ENCODE data around the gene USP26.
"Not testable (repeated sequence)": the region's sequence is repeated elsewhere in the genome, so short reads cannot be mapped to it uniquely, and the experiment has no call there.

The USP26 gene, protein sequence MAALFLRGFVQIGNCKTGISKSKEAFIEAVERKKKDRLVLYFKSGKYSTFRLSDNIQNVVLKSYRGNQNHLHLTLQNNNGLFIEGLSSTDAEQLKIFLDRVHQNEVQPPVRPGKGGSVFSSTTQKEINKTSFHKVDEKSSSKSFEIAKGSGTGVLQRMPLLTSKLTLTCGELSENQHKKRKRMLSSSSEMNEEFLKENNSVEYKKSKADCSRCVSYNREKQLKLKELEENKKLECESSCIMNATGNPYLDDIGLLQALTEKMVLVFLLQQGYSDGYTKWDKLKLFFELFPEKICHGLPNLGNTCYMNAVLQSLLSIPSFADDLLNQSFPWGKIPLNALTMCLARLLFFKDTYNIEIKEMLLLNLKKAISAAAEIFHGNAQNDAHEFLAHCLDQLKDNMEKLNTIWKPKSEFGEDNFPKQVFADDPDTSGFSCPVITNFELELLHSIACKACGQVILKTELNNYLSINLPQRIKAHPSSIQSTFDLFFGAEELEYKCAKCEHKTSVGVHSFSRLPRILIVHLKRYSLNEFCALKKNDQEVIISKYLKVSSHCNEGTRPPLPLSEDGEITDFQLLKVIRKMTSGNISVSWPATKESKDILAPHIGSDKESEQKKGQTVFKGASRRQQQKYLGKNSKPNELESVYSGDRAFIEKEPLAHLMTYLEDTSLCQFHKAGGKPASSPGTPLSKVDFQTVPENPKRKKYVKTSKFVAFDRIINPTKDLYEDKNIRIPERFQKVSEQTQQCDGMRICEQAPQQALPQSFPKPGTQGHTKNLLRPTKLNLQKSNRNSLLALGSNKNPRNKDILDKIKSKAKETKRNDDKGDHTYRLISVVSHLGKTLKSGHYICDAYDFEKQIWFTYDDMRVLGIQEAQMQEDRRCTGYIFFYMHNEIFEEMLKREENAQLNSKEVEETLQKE

DNA sequence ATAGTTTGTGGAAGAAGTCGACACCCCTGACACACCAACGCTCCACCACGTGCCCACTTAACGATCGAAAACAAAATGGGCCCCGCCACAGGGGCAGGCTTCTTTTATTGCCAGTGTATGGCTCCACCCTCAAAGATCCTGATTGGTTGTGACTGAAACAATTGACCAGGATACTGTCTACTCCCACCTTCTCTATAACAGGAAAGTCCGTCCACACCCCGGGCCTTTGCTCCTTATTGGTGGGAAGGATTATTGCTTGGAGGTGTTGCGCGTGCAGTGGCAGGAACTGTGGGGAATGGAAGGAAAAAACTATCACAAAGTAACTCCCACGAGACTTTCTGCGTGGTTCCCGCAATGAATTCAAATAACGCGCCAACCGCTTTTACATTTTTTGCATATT is at the start of gene USP26:
Gene USP26, minus strand, starts transcription at position 79 of the 400 bp plus-strand sequence. CDS start 68,889 bp downstream, outside the sequence.
- no peak for DNase-seq

DNA sequence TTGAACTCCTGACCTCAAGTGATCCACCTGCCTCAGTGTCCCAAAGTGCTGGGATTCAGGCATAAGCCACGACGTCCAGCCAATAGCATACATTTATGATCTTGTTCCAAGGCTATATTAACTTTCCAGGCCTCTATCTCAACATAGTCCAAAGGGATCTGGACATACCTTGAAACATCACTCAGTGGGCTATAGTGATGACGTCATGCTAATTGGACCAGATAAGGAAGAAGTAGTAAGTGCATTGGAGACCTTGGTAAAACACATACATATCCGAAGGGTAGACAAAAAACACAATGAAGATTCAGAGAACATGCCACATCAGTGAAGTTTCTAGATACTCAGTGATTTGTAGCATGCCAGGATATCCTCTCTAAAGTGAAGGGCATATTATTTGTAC is 37.4 kb upstream of the USP26 start:
- DNase-seq: no peak

DNA sequence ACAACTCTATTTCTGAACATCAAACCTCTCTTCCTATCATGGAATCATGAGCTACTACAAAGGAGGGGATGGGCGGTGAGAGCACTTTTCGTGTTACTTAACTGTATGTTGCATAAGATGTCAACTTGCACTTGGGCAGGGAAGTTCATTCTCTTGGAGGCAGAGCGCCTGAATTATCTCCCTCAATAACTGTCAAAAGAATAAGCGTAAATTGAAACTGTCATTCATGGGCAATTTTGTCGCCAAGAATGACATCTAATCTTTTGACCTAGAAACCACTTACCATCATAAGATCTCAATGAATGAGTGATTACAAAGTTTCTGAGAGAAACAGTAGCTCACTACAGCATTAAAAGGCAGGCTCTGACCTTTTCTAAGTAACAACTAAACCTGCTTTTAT is 23.5 kb upstream of the USP26 start:
- no peak for DNase-seq

DNA sequence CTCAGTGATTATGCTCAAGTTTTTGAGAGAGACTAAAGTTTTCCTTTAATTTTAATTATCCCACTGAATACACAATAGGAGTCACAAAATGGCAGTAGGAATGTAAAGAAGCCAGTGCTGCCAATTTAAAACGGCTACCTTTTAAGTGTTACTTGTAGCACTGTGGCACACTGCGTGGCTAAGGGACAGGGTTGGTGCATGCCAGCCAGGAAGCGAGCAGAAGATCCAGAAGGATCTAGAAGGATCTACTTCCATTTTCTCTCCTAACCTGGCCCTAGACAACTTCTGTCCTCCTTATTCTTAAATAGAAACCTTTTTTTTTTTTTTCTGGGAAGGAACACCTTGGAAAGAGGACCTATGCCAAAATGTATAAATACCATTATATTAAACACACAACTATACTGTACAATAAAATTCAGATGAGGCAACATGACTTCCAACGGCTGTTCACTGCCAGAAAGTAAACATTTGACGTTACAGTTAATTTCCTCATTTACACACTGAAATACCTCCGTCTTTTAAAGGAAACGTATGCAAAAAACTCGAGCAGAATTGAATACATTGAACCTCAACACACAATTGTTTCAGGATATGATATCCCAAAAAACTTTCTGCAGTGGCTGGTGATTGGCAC is 2.7 kb downstream of the USP26 start:
- no peak for DNase-seq

DNA sequence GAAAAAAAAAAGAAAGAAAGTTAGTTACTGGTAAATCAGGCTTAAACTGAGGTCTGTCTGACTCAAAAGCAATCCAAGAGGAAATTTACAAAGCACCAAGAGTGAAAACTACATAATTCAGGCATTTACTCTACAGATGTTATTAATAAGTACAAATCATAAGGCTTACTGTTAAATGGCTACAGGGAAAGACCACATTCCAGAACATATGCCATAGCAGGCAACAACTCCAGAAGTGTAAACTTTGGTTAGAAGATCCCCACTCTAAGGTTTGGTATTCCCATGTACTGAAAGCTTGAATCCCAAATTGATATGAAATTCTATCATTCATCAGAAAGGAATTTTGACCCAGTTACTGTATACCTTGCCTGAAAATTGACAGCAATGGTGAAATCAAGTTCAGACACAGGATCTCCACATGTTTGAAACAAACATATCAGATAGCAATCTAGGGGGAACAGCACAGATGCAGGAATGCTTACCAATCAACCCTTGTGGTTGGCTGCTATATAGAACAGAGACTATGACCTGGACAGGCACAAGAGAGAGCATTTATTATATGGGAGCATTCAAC is 6.6 kb downstream of the USP26 start:
- no peak for DNase-seq

DNA sequence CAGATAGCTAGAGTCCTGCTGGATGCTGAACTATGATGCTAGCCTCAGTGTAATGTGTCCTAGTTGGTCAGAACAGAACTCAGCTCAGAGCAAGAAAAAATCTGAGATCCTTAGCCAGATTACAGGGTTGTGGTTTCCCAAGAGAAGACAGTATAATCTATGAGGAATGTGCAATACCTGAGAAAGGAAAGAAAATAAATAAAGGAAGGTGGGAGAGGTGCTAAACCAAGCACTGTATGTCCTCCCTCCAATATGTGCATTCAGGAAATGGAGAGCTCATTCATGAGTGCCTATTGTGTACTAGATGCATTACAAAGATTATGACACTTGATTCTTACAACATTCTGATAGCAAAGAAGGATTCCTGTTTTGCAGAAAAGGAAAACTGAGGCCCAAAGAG is 7.5 kb downstream of the USP26 start:
- DNase-seq: no peak

DNA sequence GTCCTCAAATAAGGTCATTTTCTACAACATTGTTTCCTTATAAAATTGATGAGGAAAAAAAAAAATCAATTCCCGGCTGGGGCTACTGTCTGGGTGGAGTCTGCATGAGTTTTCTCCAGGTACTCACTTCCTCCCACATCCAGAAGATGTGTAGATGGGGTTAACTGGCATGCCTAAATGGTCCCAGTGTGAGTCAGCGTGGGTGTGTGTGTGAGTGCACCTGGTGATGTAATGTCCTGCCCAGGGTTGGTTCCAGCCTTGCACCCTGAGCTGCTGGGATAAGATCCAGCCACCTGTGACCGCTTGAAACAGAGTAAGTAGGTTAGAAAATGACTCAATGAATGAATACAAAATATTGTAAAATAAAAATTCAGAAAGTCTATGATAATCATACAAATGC is 11.1 kb downstream of the USP26 start:
- no peak for DNase-seq

DNA sequence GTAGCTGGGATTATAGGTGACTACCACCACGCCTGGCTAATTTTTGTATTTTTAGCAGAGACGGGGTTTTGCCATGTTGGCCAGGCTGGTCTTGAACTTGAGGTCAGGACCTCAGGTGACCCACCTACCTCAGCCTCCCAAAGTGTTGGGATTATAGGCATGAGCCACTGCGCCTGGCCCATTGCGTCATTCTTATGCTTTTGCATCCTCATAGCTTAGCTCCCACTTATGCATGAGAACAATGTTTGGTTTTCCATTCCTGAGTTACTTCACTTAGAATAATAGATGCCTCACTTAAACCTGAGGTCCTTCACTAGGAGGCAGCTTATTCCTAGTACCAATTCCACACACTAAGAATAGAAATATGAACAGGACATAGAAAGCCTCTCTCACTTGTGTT is 11.9 kb downstream of the USP26 start:
- not testable (repeated sequence) for DNase-seq

DNA sequence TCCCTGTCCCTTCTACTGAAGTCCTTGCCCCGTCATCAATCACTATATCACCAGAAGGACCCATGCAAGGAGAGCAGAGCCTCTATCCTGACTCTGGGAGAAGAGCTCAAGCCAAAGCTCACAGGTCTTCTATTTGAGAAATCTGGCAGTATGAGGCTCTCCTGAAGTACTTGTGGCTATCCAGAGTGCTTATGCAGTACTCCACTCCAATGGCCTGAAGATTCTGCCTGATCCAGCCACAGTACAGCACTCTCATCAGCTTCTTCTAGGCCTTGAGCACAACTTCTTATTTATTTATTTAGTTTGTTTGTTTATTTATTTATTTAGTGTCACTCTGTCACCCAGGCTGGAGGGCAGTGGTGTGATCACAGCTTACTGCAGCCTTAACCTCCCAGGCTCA is 13.0 kb downstream of the USP26 start:
- no peak for DNase-seq

DNA sequence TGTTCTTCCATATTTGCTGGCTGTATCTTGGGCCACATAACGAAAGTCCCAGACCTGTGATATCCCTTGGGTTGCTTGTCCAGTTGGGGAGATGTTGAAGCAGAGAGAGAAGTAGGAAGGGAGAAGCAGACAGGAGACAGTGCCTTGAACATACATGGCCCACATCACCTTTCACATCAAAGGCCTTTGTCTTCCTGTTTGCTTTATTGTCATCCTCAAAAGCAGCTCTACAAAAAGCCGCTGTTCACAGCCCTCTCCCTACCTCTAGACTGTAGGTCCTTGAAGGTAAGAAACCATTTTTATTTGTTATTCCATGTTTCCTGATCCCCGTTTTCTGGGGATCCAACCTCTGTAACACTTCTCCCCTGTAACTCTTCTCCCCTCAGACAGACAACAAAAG is 14.9 kb downstream of the USP26 start:
- no peak for DNase-seq

DNA sequence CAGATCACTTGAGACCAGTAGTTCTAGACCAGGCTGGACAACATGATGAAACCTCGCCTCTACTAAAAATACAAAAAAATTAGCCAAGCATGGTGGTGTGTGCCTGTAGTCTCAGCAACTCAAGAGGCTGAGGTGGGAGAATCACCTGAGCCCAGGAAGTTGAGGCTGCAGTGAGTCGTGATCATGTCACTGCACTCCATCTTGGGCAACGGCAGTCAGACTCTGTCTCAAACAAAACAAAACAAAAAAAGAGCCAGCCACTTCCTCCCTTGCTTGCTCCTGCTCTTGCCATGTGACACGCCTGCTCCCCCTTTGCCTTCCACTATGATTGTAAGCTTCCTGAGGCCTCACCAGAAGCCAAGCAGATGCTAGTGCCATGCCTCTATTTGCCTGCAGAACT is 19.1 kb downstream of the USP26 start:
- not testable (repeated sequence) for DNase-seq

DNA sequence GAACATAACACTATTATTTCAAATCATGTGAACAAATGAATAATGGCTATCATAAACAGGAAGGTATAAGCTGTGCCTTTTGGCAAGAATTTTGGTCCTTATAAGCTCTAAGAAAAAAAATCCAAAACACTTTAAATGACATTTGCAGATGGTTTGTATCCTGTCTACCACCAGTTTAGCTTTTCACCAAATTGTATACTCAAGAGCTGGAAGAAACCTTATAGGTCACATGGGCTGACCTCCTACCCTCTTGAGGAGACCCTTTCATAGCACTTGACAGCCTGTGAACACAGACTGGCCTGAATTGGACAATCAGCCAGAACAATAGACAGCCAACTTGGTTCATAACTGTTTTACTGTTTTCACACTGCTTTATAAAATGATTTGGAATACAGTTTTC is 24.3 kb downstream of the USP26 start:
- DNase-seq: no peak

DNA sequence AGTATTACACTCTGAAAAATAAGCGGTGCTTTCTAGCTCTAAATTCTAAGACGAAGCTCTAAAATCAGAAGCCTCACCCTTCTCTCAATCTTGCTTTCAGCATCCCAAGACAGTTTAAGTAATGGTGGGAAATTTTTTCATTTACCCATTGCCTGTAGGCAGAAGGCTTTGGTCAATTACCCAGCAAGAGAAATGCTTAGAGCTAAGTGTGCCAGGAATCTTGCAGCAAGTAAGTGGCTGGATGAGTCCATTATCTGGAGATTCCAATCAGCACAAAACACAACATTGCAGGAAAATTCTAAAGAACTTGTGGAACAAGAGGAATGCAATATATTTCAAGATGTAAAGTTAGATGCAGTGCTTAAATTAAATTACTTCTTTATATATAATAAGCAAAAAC is 28.4 kb downstream of the USP26 start:
- no peak for DNase-seq

DNA sequence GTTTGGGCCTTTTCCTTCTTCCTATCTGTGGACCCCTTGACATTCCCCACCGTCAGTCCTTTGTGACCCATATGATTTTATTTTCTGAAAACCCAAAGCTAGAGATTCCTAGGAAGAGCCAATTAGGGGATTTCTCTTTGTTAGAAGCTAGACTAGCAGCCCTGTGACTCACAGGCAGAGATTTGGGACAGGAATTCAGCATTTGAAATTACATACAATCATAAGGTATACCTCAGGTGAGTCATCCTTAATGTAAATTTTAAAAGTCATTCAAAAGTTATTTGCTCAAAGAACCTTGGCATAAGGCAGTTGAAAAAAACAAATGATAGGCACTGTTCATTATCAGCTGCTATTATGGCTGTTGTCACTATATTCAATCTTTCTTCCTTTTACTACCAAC is 40.6 kb downstream of the USP26 start:
- no peak for DNase-seq

DNA sequence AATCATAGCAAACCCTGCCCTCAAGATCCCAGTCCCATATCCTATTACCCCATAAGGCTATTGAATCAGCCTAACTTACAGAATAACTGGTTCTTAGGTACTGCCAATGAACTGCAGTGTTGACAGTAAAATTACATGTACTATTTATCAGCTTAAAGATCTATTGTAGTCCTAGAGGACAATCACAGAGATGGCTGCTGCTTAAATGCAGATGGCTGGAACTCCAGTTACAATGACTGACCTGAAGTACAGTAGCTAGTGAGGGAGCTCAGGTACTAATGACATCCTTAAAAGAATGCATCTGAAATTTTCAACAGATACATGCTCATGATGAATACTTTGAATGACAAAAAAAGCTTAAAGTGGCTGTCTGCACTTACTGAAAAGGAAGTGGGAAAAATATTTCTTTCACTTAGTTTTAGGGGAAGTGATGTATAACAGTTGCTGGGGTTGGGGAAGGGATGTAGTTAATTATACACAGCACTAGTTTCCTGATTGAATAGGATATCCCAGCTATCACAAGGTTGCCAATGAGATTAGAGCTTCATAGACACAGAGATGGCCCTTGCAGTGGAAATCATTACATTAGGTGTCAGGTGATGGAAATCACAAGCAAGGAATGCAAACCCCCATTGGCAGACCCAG is 42.0 kb downstream of the USP26 start:
- no peak for DNase-seq

DNA sequence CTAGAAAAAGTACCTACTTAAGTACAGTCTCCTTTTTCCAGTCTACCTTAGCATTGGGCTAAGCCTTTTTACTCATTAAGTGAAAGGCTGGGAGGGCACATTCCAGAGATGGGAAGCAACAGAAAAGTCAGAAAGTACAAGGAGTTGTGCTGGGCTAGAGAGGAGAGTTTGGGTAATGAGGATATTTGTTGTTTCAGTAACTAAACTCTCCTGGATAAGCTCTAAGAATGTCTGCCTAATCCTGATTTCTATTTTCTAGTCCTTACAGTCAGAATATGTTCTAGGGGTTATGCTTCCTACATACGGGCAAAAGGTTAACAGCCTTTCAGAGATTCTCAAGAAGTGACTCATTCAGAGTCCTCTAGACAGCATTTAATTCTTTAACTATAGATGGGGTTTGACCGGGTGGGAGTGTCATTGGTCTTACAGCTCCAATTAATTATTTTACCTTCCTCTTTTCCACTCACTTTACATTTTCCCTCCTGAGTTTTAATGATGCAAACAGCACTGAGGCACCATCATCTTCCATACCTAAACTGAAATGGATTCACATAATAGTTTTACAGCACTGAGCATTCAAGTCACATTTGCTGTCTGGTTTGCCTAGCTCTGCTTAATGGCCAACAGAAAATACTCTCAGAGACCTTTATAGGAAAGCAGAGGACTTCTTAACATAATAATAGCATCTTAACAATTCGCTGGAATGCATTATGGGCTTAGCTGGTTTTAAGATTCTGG is 42.9 kb downstream of the USP26 start:
- no peak for DNase-seq

DNA sequence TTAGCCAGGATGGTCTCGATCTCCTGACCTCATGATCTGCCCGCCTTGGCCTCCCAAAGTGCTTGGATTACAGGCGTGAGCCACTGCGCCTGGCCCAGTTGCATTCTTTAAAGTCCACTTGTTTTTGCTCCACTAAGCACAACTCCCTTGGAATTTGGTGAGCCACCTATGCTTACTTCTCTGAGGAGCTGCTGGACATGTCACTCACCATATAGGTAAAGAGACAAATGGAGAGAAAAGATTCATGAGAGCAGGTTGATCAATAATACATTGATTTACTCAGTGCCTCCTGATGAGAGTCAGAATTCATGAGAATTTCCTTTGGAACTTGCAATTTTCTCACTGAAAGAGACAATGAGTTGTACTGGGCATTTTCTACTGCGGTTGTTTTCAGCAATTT is 48.2 kb downstream of the USP26 start:
- no peak for DNase-seq

DNA sequence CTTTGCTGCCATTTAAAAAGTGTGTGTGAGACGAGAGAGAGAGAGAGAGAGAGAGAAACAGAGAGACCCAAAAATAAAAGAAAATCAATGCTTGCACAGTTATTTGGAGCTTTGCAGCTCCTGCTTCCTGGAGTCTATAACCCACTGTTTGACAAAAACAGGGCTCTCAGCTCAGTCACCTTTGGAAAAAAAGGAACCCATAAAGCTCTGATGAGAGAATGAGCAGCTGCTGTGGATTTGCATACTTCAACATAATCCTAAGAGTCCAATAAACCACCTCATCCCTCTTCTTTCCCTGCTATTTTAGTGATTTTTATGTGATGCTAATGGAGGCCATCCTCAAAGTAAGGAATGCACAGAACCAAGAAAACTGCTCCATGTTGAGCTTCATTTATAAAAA is 50.3 kb downstream of the USP26 start:
- no peak for DNase-seq

DNA sequence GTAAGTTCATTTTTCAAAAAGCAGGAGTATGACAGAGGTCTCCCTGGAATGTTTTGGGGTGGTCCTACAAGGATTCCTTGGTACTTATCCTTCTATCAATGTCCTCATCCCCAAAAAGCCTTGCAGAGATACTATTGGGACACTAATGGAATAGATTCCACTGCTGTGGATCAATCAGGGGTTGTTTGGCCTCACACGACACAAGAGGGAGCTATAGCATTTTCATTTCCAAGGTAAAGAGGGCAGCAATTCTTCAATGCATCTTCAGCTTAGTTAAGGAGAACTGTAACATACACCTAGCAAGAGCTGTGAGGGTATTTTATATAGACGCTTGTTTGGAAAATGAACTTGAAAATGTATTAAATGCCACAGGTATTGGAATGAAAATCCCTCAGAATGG is 50.9 kb downstream of the USP26 start:
- DNase-seq: no peak

DNA sequence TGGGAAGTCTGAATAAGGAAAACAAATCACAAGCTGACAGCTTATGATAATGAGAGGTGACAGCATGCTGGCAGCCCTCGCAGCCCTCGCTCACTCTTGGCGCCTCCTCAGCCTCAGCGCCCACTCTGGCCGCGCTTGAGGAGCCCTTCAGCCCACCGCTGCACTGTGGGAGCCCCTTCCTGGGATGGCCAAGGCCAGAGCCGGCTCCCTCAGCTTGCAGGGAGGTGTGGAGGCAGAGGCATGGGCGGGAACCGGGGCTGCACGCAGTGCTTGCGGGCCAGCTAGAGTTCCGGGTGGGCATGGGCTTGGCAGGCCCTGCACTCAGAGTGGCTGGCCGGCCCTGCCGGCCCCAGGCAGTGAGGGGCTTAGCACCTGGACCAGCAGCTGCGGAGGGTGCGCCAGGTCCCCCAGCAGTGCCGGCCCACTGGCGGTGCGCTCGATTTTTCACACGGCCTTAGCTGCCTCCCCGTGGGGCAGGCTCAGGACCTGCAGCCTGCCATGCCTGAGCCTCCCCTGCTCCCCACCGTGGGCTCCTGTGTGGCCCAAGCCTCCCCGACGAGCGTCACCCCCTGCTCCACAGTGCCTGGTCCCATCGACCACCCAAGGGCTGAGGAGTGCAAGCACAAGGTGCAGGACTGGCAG is 52.6 kb downstream of the USP26 start:
- not testable (repeated sequence) for DNase-seq

DNA sequence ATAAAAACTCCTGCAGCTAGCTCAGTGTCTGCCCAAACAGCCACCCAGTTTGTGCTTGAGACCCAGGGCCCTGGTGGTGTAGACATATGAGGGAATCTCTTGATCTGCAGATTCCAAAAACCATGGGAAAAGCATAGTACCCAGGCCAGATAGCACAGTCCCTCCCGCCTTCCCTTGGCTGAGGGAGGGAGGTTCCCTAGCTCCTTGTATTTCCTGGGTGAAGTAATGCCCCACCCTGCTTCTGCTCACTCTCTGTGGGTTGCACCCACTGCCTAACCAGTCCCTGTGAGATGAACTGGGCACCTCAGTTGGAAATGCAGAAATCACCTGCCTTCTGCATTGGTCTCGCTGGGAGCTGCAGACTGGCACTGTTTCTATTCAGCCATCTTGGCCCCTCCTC is 54.6 kb downstream of the USP26 start:
- no peak for DNase-seq

Measured in activated naive CD4-positive, alpha-beta T cell treated with anti-CD3 and anti-CD28 coated beads, Interleukin-2, amount 50 U/mL, for 16 hours (primary cell).